Measurements from ENCODE around the gene OR5H15.
"Not testable (repeated sequence)": the region's sequence is repeated elsewhere in the genome, so short reads cannot be mapped to it uniquely, and the experiment has no call there.

Gene OR5H15

GRCh38 chr3:98166396-98166795 lies at the start of gene OR5H15:
TSS of gene OR5H15 (plus strand) at chr3:98166696. CDS start at chr3:98168700, 2,004 bp downstream.
- no peak for DNase-seq (ENCODE audit: low read depth)

- no peak for DNase-seq (ENCODE audit: low read depth)
These were observed 36.1 kb upstream of the OR5H15 start, which contains the start of gene OR5H1 for GRCh38 chr3:98130421-98130820. TSS of gene OR5H1 (plus strand) at chr3:98130721. CDS start at chr3:98132698, 1,977 bp downstream.

- no peak for DNase-seq (ENCODE audit: low read depth)
These were observed 29.9 kb upstream of the OR5H15 start for GRCh38 chr3:98136631-98137030.

- not testable (repeated sequence) for DNase-seq (ENCODE audit: low read depth)
These were observed 28.5 kb upstream of the OR5H15 start for GRCh38 chr3:98137826-98138557.

- no peak for DNase-seq (ENCODE audit: low read depth)
These were observed 26.0 kb upstream of the OR5H15 start for GRCh38 chr3:98140531-98140930.

- no peak for DNase-seq (ENCODE audit: low read depth)
These were observed 19.3 kb upstream of the OR5H15 start, which contains the start of gene OR5H14 for GRCh38 chr3:98147179-98147578. TSS of gene OR5H14 (plus strand) at chr3:98147479. CDS start at chr3:98149386, 1,907 bp downstream.

GRCh38 chr3:98148751-98149150 lies 17.7 kb upstream of the OR5H15 start:
- DNase-seq (ENCODE audit: low read depth) = no peak

GRCh38 chr3:98149456-98149855 lies 17.0 kb upstream of the OR5H15 start:
- not testable (repeated sequence) for DNase-seq (ENCODE audit: low read depth)

GRCh38 chr3:98151241-98151640 lies 15.3 kb upstream of the OR5H15 start:
- DNase-seq (ENCODE audit: low read depth) = no peak

GRCh38 chr3:98171071-98171470 lies 4.6 kb downstream of the OR5H15 start:
- DNase-seq (ENCODE audit: low read depth) = no peak

GRCh38 chr3:98172621-98173020 lies 6.1 kb downstream of the OR5H15 start:
- DNase-seq (ENCODE audit: low read depth) = no peak

- no peak for DNase-seq (ENCODE audit: low read depth)
These were observed 13.9 kb downstream of the OR5H15 start for GRCh38 chr3:98180319-98180890.

GRCh38 chr3:98182196-98182595 lies 15.7 kb downstream of the OR5H15 start:
- no peak for DNase-seq (ENCODE audit: low read depth)

- no peak for DNase-seq (ENCODE audit: low read depth)
These were observed 18.7 kb downstream of the OR5H15 start for GRCh38 chr3:98185180-98185579.

- DNase-seq (ENCODE audit: low read depth) = no peak
These were observed 22.0 kb downstream of the OR5H15 start for GRCh38 chr3:98188545-98188944.

- DNase-seq (ENCODE audit: low read depth) = not testable (repeated sequence)
These were observed 24.4 kb downstream of the OR5H15 start for GRCh38 chr3:98190911-98191310.

- DNase-seq (ENCODE audit: low read depth) = not testable (repeated sequence)
These were observed 29.8 kb downstream of the OR5H15 start for GRCh38 chr3:98196293-98196692.

- DNase-seq (ENCODE audit: low read depth) = no peak
These were observed 32.5 kb downstream of the OR5H15 start for GRCh38 chr3:98199020-98199419.

GRCh38 chr3:98209244-98209643 lies 42.7 kb downstream of the OR5H15 start:
- DNase-seq (ENCODE audit: low read depth) = no peak

GRCh38 chr3:98213276-98213675 lies 46.8 kb downstream of the OR5H15 start:
- DNase-seq (ENCODE audit: low read depth) = no peak

- DNase-seq (ENCODE audit: low read depth) = no peak
These were observed 48.6 kb downstream of the OR5H15 start for GRCh38 chr3:98215051-98215450.

Measured in stimulated activated CD8-positive, alpha-beta memory T cell treated with anti-CD3 and anti-CD28 coated beads, Interleukin-15, amount 100 ng/mL, for 24 hours (primary cell).